ENCODE results near the gene IMMP2L. TPM values are rescaled to one million over a fixed set of nuclear protein-coding genes. Genes with fewer than 3 reads are reported as not detected.

IMMP2L gene
- total RNA-seq, 4 donors from 2014 or later, result 2.6 to 69.1 (median 34.7) TPM

GRCh38 chr7:110767550-110768110 lies 794.7 kb downstream of the IMMP2L start:
- intact Hi-C loops (cut with DNase I; ENCODE audit: low total_unique reads), result no loop called here
- Histone ChIP-seq H3K9me3 (no peaks in the 10 kb centered on the region), H3K27me3 (no peaks in the 10 kb centered on the region), H3K4me1 (no peaks in the 10 kb centered on the region), H3K27ac (no peak overlapping the region), H3K36me3 (no peaks in the 10 kb centered on the region), H3K4me3 (no peak overlapping the region)
- no peak for DNase-seq
- no peak for TF ChIP-seq CTCF (IDR thresholded peaks at IDR 0.05)
- TF ChIP-seq POLR2A (IDR thresholded peaks at IDR 0.05), result no peak

GRCh38 chr7:110766864-110767263 lies 795.4 kb downstream of the IMMP2L start:
- Histone ChIP-seq H3K4me3 (no peak overlapping the region), H3K9me3 (no peaks in the 10 kb centered on the region), H3K27ac (no peak overlapping the region), H3K4me1 (no peaks in the 10 kb centered on the region), H3K27me3 (no peaks in the 10 kb centered on the region), H3K36me3 (no peaks in the 10 kb centered on the region)
- TF ChIP-seq POLR2A (IDR thresholded peaks at IDR 0.05) (no peak), CTCF (IDR thresholded peaks at IDR 0.05) (no peak)
- DNase-seq, result no peak
- intact Hi-C loops (cut with DNase I; ENCODE audit: low total_unique reads), result no loop called here

- no peak overlapping the region for H3K4me3 ChIP-seq
- no peak for DNase-seq
- no peaks in the 10 kb centered on the region for H3K27me3 ChIP-seq
- no peak for TF ChIP-seq POLR2A (IDR thresholded peaks at IDR 0.05)
- no peak for TF ChIP-seq CTCF (IDR thresholded peaks at IDR 0.05)
- H3K36me3 ChIP-seq, result no peaks in the 10 kb centered on the region
- intact Hi-C loops (cut with DNase I; ENCODE audit: low total_unique reads), result no loop called here
- no peaks in the 10 kb centered on the region for H3K9me3 ChIP-seq
- no peak overlapping the region for H3K27ac ChIP-seq
- no peaks in the 10 kb centered on the region for H3K4me1 ChIP-seq
Measured at GRCh38 chr7:110764852-110765251, 797.4 kb downstream of the IMMP2L start.

- intact Hi-C loops (cut with DNase I; ENCODE audit: low total_unique reads), result no loop called here
- no peak for DNase-seq
- Histone ChIP-seq H3K4me3 (no peak overlapping the region), H3K36me3 (no peaks in the 10 kb centered on the region), H3K9me3 (no peaks in the 10 kb centered on the region), H3K27ac (no peak overlapping the region), H3K4me1 (no peaks in the 10 kb centered on the region), H3K27me3 (no peaks in the 10 kb centered on the region)
- TF ChIP-seq POLR2A (IDR thresholded peaks at IDR 0.05), result no peak
- no peak for TF ChIP-seq CTCF (IDR thresholded peaks at IDR 0.05)
Measured at GRCh38 chr7:110762546-110763225, 799.6 kb downstream of the IMMP2L start.

GRCh38 chr7:110760341-110760740 lies 802.0 kb downstream of the IMMP2L start:
- no peaks in the 10 kb centered on the region for H3K27me3 ChIP-seq
- intact Hi-C loops (cut with DNase I; ENCODE audit: low total_unique reads), result no loop called here
- H3K36me3 ChIP-seq, result no peaks in the 10 kb centered on the region
- no peaks in the 10 kb centered on the region for H3K4me1 ChIP-seq
- TF ChIP-seq CTCF (IDR thresholded peaks at IDR 0.05) (no peak), POLR2A (IDR thresholded peaks at IDR 0.05) (no peak)
- H3K4me3 ChIP-seq, result no peak overlapping the region
- no peak overlapping the region for H3K27ac ChIP-seq
- no peak for DNase-seq
- no peaks in the 10 kb centered on the region for H3K9me3 ChIP-seq

Data from uterus (tissue), 4 donors.